ENCODE results near the gene OR10P1.

OR10P1 gene

DNA sequence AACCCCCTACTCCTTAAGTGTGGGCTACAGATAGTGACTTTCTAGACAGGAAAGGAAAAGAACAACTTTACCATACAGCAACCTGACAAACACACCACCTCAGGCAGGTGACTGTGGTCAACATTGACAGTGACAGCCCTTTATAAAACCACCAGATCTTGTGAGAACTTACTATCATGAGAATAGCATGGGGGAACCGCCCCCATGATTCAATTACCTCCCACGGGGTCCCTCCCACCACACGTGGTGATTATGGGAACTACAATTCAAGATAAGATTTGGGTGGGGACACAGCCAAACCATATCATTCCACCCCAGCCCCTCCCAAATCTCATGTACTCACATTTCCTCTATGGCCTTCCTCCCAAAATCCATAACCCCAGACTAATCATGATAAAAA is 16.3 kb downstream of the OR10P1 start:
- no peak for DNase-seq
- no peak overlapping the region for H3K27ac ChIP-seq
- H3K36me3 ChIP-seq = no peaks in the 10 kb centered on the region
- TF ChIP-seq, protein P1, sequence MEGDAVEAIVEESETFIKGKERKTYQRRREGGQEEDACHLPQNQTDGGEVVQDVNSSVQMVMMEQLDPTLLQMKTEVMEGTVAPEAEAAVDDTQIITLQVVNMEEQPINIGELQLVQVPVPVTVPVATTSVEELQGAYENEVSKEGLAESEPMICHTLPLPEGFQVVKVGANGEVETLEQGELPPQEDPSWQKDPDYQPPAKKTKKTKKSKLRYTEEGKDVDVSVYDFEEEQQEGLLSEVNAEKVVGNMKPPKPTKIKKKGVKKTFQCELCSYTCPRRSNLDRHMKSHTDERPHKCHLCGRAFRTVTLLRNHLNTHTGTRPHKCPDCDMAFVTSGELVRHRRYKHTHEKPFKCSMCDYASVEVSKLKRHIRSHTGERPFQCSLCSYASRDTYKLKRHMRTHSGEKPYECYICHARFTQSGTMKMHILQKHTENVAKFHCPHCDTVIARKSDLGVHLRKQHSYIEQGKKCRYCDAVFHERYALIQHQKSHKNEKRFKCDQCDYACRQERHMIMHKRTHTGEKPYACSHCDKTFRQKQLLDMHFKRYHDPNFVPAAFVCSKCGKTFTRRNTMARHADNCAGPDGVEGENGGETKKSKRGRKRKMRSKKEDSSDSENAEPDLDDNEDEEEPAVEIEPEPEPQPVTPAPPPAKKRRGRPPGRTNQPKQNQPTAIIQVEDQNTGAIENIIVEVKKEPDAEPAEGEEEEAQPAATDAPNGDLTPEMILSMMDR (IDR thresholded peaks at IDR 0.05) = no peak
- H3K4me3 ChIP-seq = no peak overlapping the region
- H3K4me1 ChIP-seq = no peaks in the 10 kb centered on the region
- intact Hi-C loops (cut with DNase I; ENCODE audit: low total_unique reads) = no loop called here
- no peaks in the 10 kb centered on the region for H3K9me3 ChIP-seq
- no peaks in the 10 kb centered on the region for H3K27me3 ChIP-seq

DNA sequence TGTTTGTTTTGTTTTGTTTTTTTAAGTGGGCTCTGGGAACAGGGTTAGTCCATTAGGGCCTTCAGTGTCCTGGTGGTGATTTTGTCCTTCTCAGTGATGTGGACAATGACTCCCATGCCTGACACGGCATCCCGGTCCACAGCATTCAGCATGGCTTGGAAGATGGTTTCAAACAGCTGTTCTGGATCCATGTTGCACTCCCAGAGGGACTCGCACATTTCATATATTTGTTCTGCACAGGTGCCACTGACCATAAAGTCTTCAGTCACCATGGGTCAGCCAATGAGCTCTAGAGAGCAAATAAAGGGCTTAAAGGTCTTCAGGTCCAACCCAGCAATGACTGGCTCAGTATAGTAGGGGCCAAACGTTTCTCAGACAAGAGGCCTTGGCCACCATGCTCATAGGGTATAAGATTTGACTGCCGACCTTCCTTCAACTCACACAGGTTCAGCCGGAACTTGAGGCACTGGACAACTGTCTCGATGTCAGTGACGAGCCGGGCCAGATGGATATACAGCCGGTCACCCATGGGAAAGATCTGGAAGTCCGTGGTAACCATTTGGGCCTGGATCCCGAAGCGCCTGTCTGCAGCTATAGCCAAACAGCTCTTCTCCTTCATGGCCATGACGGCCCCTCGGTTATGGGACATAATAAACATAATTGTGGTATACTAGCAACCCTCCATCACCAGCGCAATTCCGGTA is 18.0 kb downstream of the OR10P1 start:
- H3K4me3 ChIP-seq = no peak overlapping the region
- no peaks in the 10 kb centered on the region for H3K9me3 ChIP-seq
- no peak for DNase-seq
- H3K27me3 ChIP-seq = no peaks in the 10 kb centered on the region
- H3K4me1 ChIP-seq = no peaks in the 10 kb centered on the region
- TF ChIP-seq, protein P1 (IDR thresholded peaks at IDR 0.05) = no peak
- intact Hi-C loops (cut with DNase I; ENCODE audit: low total_unique reads) = no loop called here
- no peak overlapping the region for H3K27ac ChIP-seq
- no peaks in the 10 kb centered on the region for H3K36me3 ChIP-seq

DNA sequence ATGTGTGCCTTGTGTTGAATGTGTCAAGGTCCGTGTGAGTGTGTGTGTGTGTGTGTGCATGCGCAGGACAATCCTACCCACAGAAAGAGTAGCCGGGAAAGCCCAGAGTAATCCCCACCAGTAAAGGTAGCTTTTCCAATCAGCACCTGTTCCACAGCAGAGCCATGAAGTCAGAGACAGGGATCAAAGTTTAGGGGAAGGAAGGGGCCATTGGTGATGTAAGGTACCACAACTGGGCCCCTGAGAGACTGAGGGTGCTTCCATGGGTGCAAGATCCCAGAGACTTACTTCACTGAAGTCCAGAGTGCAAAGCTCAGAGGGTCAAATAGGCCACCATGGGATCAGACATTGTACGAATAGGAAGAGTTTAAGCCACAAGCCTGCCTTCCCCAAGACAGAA is 20.5 kb downstream of the OR10P1 start:
- TF ChIP-seq, protein P1 (IDR thresholded peaks at IDR 0.05) = no peak
- intact Hi-C loops (cut with DNase I; ENCODE audit: low total_unique reads) = no loop called here
- H3K9me3 ChIP-seq = no peaks in the 10 kb centered on the region
- H3K36me3 ChIP-seq = no peaks in the 10 kb centered on the region
- no peak overlapping the region for H3K27ac ChIP-seq
- no peaks in the 10 kb centered on the region for H3K27me3 ChIP-seq
- H3K4me1 ChIP-seq = no peaks in the 10 kb centered on the region
- DNase-seq = no peak
- no peak overlapping the region for H3K4me3 ChIP-seq

DNA sequence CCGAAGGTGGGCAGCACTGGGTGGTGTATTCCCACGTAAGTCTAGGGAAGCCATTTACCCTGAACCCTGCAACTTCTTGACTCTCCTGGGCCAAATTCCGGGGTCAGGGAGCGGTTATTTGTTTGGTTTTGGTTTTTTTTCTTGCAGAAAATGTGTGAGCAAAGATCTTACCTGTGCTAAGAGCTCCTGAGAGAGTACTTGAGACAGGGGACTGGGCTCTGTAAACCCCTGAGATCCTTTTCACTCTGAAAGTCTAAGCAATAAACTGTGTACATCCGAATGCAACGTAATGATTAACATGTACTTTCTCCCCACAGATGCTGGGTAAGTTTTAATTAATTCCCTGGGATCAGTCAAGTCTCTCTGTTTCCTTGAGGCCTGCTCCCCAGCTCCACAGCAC is 21.5 kb downstream of the OR10P1 start:
- no peak overlapping the region for H3K27ac ChIP-seq
- intact Hi-C loops (cut with DNase I; ENCODE audit: low total_unique reads) = no loop called here
- no peaks in the 10 kb centered on the region for H3K4me1 ChIP-seq
- H3K27me3 ChIP-seq = no peaks in the 10 kb centered on the region
- no peaks in the 10 kb centered on the region for H3K9me3 ChIP-seq
- H3K36me3 ChIP-seq = no peaks in the 10 kb centered on the region
- TF ChIP-seq, protein P1 (IDR thresholded peaks at IDR 0.05) = no peak
- no peak overlapping the region for H3K4me3 ChIP-seq
- no peak for DNase-seq

DNA sequence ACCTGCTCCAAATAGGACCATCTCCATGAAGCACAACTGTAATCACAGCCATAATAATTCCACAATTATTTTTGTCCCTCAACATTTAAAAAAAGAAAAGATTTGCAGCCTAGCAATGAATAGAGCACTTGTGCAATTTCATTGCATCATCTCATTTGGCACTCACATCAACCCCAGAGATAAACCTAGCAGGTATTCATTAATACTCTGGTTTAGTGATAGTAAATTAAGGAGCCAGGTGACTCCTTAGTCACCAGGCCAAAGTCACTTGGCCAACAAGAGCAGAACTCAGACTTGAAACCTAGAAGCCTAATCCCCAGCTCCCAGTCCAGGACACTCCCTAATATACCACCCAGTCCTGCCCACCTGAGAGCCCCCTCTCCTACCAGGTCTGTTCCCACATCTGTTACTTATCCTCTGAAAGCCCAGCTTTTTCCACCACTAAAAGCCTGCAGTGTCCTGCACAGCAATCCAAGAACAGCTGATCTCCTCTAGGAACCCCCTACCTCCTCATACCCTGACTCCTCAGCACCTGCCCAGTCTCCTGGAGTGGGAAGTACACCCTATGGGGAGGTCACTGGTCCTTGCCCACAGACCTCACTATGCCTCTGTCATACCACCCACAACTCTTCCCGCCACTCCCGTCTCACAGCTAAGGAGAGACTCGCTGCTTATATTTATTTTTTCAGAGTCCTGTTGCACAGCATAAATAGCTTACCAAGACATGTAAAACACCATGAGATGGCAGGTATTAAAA is 22.1 kb downstream of the OR10P1 start:
- no peak for DNase-seq
- intact Hi-C loops (cut with DNase I; ENCODE audit: low total_unique reads) = no loop called here
- TF ChIP-seq, protein P1 (IDR thresholded peaks at IDR 0.05) = no peak
- no peaks in the 10 kb centered on the region for H3K4me1 ChIP-seq
- H3K27ac ChIP-seq = no peak overlapping the region
- no peaks in the 10 kb centered on the region for H3K36me3 ChIP-seq
- H3K9me3 ChIP-seq = no peaks in the 10 kb centered on the region
- no peak overlapping the region for H3K4me3 ChIP-seq
- no peaks in the 10 kb centered on the region for H3K27me3 ChIP-seq
